Stimulated activated CD4-positive, alpha-beta T cell treated with anti-CD3 and anti-CD28 coated beads, TNF-alpha, amount 100 ng/mL, for 4 hours (primary cell): ENCODE measurements around the gene PRTG.
"Not testable (repeated sequence)": the region's sequence is repeated elsewhere in the genome, so short reads cannot be mapped to it uniquely, and the experiment has no call there.

ENCODE experiments used
- DNase-seq, 3 experiments: peaks; one replicate each; pipeline ENCODE4 v3.0.0-alpha.2; 2020; ENCODE audit warnings: low read depth in 3 of 3

PRTG gene

DNA sequence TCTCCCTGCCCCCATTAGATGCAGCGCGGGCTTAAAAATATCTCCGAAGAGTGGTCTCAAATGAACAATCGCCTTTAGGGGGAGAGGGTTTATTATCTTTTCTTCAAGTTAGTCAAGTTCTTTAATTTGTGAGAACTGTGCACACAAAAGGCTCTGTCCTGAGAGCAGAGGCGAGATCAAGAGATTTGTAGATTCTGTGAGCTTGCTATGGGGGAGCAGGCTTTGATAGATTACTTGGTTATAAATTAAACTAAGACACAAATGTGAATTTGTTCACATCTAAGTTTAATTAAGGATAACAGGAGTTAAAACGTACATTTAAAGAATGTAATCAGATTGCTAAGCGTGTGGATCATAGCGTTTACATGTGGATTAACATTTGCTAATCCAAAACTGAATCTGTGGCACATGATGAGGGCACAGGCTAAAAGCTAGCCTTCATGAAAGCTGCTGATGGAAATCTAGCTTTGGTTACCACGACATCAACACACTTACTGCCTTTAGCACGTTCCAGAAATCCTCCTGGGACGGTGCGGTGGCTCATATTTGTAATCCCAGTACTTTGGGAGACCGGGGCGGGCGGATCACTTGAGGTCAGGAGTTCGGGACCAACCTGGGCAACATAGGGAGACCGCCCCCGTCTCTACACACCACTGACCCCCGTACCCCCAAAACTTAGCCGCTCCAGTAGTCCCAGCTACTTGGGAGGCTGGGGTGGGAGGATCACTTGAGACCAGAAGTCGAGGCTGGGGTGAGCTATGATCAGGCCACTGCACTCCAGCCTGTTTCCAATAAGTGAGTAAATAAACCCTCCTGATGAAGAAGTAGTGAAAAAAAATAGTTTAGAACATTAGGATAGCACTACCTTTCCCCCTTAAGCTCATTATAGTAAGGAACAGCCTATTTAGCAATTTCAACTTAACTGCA, 1.0 kb upstream of the PRTG start:
- no peak for DNase-seq

DNA sequence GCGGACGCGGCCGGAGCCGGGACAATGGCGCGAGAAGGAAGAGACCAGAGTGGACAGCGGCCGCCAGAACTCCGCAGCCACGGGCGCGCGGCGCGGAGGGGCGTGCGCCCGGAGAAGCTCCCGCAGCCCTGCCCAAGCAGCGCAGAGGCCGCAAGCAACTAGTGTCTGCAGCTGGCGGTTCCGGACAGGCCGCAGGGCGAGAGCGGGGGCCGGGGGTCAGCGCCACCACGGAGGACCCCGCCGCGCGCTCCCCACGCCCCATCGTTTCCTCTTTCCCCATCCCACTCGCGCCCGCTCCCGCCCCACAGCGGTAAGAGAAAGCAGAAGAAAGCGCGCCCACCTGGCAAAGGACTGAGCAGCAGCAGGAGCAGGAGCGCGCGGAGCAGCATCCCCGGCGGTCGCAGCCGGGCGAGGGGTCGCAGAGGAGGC, 440 bp downstream of the PRTG start:
- DNase-seq = peak in 1 of 3 experiments; percentile 9

DNA sequence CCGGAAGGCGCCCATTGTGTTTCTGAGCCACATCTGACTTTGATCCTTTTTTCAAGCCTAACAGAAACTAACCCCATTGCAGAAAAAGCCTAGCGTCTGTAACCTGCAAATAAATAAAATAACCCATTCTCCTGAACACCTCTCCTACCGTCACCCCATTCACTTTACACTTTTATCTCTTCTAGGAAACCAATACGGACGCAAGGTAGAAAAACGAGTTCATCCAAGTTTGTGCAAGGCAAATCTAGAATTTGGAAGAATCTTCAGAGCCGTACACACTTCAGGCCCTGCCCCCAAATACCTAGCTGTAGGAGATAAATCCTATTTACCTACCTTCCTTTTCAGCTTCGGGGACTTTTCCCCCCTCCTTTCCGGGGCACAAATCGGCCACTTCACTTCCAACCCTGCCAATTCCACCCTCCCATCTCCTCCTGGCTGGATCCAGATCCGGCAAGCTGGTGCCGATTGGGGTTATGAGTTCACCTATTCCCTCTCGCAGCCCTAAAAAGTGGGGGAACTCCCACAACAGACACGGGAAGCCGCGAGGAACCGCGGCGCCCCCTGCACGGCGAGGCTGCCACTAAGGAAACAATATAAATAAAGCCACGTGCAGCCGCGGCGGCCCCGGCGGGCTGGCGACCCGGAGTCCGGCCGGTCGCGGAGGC, 987 bp downstream of the PRTG start:
- DNase-seq = peak in 1 of 3 experiments; percentile 1

DNA sequence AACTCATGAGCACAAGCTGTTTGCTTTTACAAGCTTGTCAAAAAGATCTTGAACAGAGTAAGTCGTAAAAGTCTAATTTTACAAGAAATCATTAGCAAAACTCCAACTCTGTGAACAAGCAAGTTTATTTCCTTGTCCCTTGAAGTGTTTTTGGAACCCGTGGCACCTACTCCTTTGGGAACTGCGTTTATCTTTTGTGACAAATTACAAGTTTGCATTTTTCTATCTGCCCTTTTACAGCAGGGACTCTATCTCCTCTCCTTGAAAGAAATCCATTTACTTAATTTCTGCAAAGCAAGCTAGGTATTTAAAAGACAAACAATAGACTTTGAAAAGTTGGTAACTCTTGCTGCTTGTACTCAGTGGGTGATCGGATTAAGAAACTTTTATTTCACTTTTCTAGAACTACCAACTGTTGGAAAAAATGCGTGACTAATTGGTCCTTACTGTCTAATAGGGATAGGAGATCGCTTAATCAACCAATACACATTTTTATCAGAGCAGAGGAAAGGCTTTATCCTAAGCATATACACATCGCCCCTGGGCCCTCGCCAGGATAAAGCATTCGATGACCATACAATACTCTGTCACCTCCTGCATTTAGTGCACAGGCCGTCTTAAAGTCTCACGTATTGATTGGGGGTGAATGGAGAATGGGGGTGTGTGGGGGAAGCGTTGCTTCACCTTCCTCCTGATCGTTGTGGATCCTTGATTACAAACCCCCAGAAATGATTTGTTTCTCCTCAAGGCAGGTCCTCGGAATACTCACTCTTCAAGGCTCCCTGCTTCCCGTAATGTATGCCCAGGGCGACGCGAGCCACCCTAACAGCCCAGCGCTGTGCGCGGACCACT, 1.7 kb downstream of the PRTG start:
- no peak for DNase-seq

DNA sequence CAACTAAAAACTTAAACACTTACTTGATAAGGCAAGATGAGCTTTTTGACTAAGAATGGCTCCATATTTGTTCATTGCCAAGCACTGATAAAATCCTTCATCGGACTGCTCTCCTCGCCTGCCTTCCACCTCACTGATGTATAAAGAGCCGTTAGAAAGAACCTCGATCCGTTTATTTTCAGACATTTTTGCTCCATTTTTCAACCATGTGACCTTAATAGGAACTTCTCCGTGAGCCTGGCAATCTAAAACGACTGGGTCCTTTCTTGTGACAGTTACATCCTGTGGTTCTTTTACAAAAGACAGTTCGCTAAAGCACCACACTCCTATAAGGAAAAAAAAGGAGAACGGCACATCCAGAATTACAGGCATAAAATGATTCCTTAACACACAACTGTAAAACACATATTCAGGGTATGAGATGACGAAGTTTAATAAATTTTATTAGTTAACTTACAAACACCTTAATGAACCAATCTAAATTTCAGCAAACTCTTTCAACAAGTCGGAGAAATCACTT, 2.5 kb downstream of the PRTG start:
- no peak for DNase-seq

DNA sequence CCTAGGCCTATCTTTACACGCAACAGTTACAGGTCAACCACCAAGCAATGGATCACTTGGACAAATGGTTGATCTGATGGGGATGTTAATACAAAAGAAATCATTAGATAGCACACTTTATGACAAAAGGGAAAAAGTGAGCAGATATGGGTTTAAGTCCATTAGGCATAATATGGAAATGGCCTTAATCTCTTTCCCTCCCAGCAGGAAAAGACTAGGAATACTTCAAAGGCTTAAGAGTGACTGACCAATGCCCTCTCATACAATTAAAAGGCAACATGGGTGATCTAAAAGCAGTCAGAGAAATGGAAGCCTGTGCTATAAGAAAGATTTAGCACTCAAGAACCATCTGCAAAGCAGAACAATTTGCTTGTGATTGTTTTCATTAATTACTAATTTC, 3.3 kb downstream of the PRTG start:
- DNase-seq = no peak

DNA sequence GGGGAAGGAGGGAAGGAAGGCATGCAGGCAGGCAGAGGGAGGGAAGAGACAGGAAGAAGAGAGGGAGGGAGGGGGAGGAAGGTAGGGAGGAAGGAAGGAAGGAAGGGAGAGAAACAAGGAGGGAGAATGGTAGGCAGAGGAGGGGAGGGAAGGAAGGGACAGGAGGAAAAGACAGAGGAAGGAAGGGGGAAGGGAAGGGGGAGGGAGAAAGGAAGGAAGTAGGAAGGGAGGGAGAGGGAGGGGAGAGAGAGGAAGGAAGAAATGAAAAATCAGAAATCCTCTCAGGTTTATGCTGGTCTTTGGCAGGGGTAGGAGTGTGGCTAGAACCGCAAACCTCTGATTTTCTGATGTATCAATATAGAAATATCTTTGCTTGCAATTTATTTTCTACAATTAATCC, 4.2 kb downstream of the PRTG start:
- DNase-seq = no peak

DNA sequence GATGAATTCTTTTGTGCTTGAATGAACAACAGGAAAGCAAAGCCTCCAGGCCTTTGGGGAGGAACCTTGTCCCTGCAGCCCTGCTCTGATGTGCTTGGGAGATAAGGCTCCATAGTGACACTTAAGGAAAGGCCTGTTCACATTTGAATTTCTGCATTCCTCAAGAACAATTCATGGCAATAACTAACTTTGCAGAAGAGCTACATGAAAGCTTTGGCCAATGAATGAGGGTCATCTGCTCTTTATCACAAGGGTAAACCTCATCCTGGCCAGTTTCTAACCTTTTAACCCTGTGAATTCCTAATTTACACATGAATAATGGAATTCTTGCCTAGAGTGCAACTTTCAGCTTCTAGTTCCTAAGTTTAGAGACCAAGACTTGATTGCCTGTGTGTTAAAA, 5.6 kb downstream of the PRTG start:
- no peak for DNase-seq

DNA sequence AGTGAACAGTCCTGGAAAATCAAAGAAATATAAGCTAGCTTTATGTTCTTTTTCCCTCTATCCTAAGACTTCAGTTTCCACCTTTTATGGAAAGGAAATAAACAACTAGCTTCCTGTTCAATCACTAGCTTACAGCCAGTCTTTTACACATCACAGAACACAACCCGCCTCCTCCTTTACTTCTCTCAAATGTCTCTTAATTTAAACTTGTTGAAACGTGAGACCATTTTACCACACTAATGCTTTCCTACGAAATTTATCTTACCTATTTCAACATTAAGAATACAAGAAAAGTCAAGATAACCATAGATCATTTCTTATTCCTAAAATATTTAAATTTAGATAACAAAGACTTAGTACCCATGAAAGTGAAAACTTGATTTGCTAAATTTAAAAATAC, 6.2 kb downstream of the PRTG start:
- no peak for DNase-seq

DNA sequence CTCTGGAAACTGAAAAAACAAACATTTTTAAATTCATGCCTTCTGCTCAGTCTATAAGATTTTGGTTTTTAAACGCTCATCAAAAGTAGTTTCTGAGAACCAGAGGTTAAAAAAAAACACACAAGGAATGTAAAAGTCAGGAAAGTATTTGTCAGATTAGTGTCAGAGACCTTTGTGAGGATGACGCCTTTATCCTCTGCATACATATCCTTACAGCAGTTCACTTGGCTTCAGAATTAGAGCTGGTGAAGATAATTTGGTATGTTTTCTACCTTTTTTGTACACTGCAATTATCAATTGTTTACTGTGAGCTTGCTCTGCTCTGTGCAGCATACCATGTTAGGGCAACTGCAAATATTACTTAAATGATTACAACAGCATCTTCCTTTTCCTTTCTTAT, 8.3 kb downstream of the PRTG start:
- no peak for DNase-seq

DNA sequence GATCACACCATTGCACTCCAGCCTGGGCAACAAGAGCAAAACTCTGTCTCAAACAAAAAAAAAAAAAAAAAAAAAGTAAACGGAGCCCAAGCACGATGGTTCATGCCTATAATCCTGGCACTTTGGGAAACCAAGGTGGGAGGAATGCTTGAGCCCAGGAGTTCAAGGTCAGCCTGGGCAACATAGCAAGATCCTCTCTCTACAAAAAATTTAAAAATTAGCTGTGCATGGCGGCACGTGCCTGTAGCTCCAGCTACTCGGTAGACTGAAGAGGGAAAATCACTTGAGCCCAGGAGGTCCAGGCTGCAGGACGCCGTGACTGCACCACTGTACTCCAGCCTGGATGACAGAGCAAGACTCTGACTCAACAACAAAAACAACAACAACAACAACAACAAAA, 9.5 kb downstream of the PRTG start:
- DNase-seq = not testable (repeated sequence)

DNA sequence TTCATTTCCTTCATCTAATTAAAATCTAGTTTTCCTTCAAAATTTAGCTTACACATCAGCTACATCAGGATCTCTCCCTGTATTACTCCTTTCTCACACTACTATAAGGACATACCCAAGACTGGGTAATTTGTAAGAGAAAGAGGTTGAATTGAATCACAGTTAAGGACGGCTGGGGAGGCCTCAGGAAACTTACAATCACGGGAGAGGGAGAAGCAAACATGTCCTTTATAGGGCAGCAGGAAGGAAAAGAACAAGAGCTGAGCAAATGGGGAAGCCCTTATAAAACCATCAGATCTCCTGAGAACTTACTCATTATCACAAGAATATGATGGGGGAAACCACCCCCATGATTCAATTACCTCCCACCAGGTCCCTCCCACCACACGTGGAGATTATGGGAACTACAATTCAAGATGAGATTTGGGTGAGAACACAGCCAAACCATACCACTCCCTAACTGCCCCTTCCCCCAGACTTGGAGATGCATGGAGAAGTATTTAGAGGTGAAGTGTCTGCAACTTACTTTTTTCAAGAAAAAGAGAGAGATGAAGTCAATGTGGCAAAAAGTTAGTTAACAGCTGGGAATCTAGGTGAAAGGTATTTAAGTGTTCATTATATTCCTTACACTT, 21.3 kb downstream of the PRTG start:
- DNase-seq = no peak

DNA sequence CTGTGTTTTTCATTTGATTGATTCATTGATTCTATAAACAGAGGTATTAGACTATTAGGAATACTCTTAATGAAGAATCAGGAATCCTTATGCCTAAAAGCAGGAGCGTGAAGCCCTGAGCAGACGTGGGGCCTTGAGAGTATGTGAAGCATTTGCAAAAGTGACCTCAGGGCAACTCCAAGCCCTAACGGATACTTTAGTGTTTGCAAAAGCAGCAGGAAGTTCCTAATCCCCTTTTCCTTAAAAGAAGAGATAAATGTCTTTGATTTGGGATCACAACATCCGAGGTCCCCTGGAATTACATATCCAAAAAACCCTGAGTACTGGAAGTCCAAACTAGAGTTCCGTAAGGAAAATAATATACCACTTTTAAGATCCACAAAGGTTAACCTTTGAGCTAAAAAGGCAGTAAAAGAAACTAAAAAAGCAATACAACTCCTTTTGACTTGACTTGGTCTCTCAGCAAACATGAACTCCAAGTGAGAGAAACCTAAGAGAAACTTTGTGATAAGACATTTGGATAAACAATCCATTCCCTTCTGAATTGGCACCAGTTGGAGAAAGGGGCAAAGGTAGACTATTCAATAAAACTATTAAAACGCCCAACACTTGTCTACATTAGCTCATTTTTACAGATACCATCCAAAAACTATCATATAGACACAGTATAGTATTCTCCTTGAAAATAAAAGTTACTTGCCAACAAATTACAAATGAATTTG, 27.4 kb downstream of the PRTG start:
- no peak for DNase-seq

DNA sequence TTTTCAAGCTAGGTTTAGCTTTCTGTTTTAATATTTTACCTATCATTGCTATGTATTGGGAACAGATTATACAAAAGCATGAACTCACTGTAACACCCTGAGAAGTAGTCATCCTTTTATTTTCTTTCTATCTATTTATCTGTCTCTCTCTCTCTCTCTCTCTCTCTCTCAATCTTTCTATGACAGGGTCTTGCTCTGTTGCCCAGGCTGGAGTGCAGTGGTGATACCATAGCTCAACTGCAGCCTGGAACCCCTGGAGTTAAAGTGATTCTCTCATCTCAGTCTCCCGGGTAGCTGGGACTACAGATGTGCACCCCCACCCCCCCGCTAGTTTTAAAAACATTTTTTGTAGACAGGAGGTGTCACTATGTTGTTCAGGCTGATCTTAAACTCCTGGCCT, 28.9 kb downstream of the PRTG start:
- no peak for DNase-seq

DNA sequence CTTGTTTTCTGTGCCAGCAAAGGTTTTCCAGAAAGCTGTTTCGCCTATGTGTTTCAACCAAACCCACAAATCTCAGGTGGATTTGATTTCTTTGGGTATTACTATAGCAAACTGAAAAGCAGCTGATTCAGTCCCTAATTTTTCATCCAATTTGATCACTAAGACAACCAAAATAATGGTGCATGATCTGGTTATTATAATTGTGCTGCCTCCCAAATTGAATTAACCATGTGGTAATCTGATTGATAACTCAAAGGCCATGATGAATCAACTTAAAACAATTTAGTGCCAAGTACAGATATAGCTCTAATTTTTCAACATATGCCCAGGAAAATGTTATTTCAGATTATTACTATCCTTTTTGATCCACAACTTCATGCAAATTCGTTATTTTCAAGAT, 30.6 kb downstream of the PRTG start:
- DNase-seq = no peak

DNA sequence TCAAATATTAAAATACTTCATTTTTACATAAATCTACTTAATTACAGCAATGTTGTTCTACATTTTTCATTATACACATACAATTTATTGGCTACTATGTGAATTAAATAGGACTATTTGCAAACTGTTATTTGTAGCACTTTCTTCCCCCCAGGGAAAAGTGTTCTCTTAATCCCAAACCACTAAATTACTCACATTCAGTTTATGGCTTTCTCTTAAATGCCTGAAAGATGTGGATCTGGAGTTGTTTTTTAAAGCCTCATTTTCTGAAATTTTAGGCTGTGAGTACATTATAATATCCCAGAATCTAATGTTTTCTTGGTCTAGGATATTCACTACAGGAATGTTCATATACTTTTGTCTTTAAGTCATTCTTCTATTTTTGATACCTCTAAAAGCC, 32.7 kb downstream of the PRTG start:
- DNase-seq = no peak

DNA sequence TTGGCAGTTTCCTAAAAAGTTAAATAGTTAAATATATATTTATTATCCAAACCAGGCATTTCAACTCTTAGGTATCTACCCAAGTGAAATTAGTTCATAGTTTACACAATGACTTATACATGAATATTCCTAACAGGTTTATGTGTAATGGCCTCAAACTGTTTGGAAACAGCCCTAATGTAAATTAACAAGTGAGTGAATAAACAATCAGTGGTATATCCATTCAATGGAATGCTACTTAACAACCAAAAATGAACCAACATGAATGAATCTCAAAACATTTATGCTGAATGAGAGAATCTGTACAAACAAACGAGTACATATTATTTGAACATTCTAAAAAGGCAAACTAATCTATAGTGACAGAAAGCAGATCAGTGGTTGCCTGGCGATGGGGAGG, 33.5 kb downstream of the PRTG start:
- DNase-seq = no peak

DNA sequence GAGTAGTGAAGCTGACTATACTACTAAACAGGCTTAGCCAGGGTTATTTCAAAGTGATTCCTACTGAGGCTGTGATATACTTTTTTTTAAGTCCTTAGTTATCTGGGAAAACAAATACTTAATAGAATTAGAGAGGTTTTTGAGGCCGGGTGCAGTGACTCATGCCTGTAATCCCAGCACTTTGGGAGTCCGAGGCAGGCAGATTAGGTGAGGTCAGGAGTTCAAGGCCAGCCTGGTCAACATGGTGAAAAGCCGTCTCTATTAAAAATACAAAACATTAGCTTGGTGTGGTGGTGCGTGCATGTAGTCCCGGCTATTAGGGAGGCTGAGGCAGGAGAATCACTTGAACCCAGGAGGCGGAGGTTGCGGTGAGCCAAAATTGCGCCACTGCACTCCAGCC, 34.2 kb downstream of the PRTG start:
- DNase-seq = no peak

DNA sequence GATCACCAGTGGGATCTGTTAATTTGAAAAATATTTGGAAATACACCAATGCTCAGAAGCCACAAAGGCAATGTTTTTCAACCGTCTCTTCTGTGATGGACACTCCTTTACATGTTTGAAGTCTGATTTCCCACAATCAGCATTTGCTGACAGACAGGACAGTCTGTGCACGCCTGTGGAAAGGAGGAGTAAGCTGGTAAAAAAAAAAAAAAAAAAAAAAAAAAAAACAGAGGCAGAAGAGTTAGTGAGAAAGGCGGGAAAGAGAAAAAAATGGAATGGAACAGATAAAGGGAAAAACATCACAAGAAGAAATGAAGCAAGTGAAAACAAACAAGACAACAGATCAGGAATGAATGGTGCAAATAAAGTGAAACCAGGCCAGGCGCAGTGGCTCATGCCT, 35.0 kb downstream of the PRTG start:
- no peak for DNase-seq

DNA sequence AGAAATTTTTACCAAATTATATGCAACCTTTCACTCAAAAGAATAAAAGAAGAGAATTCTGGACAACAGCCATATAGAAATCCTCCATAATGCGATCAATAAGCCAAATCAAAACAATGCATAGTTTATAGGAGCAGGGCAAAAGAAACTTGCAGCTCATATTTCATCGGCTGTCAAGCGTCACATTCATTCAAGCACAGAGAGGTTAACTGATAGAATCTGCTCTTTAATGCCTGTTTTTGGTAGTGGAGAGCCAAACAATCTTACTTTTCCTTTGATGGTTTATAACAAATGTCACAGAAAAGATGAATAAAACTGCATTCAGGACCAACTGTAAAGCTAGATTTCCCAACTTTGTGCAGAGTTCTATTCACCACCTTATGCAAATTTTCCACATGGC, 35.4 kb downstream of the PRTG start:
- no peak for DNase-seq

DNA sequence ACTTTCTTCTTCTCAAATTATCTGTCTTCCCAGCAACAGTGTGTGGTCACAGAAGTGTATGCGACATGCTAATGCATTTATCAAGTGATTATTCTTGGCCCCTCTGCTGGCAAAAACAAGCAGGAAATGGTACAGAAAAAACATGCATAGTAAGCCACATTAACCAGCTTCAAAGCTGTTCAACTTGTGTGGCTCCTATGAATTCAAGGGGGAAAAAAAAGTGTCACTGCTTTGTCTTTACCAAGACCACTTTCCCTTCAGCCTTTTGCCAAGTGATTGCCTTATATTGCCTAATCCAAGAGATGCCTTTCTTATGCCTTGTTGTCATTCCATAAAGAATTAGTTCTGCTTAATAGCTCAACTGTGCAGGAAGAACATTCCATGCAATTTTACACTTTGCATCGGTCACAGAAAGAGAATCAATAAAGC, 39.1 kb downstream of the PRTG start:
- no peak for DNase-seq
